Activated CD8-positive, alpha-beta memory T cell treated with anti-CD3 and anti-CD28 coated beads, Interleukin-2, amount 50 U/mL, for 1 hour (primary cell): ENCODE measurements around the gene B9D2.

Source experiments
- DNase-seq: peaks from one replicate; pipeline ENCODE4 v3.0.0-alpha.2; 2020; ENCODE audit errors: extremely low read depth

Gene B9D2

DNA sequence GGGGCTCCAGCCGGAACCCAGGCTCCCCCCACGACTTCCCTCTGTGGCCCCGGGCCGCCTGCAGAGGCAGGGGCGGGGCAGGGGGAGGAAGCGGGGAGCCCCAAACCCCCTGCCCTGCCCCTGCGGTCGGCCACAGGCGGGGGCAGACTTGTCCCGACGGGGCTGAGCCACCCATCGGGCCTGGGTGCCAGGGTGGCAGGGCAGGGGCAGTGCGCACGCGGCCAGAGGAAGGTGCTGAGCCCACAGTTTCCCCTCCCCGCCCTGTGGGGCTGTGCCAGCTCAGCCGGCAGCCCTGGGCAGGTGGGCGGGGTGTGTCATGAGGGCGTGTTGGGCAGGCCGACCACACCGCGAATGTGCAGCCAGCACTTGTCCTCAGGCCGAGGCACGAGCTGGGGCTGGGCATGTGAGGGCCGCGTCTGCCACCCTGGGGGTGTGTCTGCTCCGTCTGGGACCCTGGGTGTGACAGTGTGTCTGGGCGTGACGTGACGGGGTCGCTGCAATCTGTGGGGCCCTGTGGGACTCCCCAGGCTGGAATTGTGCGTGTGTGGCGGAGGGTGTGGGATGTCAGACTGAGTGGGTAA lies 36.3 kb downstream of the B9D2 start:
- peak; percentile 91 for DNase-seq

DNA sequence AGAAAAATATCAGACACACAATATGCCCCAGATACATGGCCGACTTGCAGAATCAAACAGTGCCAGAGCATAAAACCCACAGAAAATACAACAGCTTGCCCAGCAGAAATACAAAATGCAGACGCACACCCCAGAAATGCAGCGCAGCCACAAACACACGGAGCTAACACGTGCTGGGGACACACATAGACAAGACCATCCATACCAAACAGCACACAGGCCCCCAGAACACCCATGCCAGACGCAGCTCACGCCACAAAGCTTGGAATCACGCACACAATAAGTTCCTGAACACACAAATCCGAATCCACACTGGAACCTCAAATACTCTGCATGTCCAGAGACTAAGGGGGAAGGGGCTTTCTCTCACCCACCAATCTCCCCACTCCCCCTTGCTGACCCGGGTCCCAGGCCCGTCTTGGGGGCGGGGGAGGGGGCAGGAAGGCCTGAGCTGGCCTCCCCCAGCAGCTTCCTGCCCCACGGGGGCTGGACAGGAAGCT lies 36.8 kb downstream of the B9D2 start:
- DNase-seq, result no peak

DNA sequence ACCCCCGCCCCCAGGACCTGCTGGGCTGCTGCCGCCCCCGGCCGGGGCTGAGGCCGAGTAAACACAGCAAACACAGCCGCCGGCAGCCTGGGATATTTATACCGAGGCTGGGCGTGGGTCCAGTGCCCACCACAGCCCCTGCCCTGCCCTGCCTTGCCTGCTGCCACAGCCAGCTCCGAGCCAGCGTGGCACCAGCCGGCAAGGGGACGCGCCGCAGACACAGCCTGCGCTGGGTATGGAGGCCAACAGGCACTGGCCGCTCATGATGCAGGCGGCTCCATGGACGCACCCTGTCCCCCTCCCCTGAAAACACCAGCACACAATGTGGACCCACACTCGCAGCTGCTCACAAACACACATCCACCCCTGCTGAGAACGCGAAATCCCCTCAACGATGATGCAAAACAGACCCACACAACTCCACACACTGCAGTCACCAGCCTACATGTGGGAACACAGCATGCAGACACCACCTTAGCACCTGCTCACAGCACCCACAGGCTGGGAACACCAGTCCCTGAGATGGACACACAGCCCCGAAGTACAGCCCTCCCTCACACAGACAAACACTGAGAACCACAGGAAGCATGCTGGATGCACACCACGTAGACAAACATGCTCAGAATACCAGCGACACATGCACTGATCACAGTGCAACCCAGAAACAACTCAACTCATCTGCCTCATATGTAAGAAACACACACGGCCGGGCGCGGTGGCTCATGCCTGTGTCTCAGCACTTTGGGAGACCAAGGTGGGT lies 37.8 kb downstream of the B9D2 start:
- DNase-seq, result no peak

DNA sequence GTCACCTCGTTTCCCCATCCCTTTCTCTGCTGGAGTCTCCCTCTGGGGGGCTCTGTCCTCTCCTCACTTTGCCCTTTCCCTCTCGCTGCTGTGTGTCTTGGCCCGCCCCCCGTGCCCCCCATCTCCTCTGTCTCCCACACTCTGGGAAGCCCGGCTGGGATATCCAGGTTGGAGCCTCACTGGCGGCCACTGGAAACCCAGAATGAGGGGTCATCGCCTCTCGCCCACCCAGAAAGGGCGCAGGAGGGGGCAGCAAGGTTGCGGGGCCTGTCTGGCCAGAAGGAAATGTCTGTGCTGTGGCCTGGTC lies 38.4 kb downstream of the B9D2 start:
- DNase-seq, result no peak

DNA sequence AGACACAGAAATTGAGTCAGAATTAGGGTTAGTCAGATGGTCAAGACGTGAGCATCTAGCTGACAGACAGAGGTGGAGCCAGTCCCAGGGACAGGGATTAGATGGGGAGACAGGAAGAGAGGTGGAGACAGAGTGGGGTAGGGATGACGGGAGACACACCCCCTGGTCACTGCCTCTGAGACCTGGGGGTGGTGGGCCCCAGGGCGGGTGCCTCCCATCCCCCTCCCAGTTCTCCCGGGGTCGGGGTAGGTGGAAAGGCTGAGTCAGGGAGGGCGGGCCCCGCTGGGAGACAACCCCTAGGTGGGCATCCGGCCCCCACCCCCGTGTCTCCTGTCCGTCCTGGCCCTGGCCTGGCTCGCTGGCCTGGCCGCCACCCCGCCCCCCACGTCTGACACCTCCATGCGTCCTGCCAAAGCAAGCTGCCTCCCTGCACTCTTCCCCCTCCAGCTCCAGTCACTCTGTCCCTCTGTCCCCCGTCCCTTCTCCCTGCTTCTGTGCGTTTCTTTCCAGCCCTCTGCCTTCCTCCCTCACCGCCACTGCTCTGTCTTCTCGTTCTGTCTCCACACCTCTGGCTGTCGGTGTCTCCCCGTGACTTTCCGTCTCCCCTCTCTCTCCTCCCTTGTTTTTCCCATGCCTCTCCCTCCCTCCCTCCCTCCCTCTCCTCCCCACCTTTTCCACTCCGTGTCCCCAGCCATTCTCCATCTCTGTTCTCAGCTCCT lies 38.9 kb downstream of the B9D2 start:
- no peak for DNase-seq

DNA sequence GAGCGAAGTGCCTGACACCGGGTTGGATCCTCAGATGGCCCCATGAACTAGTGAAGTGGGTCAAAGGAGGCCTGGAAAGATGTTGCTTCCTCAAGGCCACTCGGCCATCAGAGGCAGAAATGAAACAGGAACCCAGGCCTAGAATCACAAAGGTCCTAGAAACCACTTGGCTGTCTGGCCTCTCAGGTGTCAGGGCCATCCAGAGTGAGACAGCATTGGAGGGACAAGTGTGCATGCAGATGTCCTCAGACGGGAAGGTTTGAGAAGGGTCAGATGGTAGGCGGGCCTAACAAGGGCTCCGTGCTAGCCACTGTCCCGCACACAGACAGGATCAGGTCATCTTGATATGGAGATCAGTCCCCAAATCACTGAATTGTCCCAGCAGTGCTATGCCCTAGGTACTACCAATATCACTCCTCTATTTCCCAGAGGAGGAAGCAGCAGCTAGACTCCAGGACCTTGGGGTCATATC lies 39.7 kb downstream of the B9D2 start:
- DNase-seq, result no peak

DNA sequence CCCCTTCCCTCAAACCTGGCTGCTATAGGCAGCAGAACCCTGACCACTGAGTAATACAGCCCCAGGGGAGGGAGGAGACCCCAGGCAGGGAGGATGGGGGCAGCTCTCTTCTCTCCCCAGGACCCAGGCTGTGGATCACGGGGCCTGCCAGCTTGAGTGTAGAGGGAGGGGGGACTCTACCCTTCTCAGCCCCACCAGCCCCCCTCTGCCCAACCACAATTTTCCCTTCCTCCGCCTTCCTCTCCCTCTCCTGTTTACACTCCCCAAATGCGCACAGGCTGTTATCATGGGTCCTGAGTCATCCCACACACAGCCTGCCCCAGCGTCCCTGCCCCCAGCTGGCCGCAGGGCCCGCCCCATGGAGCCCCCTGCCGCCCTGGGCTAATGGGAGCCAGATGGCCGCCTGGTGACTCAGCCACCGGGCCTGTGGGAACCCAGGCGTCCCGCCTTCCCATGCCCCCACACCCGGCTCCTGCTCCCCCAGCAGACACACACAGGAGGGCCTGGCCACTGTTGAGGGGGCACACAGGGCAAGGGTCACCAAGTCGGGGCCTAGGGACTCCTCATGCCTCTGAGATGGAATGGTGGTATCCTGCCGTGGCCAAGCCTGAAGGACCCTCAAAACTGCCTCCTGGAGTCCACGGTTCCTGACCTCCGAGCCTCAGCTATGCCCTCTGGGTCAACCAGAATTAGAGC lies 40.4 kb downstream of the B9D2 start:
- DNase-seq, result no peak

DNA sequence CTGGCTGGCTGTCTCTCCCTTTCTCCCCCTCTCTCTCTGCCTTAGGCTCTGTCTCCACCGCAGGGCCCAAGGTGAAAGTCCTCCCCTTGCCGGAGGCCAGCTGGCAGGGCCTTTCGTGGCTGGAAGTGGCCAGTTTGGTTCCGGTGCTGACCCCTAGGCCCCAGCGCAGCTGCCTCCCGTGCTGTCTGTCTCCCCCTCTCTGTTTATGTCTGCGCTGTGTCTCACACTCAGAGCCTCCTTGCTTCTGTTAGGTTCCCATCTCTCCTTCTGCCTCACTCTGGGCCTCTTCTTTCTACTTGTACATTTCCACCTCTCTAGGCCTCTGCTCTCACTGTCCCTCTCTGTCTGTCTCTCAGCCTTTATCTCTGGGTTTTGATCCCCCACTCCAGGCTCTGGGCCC lies 40.9 kb downstream of the B9D2 start:
- DNase-seq, result no peak

DNA sequence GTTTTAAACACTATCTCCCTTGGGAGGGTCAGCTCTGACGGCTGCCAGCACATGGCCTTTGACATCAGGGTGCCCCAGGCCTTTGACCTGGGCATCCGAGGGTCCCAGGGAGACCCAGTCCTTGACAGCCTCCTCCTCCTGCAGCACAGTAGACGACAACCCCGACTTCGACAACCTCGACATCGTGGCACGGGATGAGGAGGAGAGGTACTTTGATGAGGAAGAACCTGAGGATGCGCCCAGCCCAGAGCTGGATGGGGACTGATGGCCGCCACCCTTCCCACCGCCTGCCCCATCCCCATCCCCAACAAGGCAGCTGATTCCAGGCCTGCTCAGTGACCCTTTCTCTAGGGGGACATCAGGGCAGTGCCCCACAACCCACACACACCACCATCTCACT lies 41.5 kb downstream of the B9D2 start:
- no peak for DNase-seq

DNA sequence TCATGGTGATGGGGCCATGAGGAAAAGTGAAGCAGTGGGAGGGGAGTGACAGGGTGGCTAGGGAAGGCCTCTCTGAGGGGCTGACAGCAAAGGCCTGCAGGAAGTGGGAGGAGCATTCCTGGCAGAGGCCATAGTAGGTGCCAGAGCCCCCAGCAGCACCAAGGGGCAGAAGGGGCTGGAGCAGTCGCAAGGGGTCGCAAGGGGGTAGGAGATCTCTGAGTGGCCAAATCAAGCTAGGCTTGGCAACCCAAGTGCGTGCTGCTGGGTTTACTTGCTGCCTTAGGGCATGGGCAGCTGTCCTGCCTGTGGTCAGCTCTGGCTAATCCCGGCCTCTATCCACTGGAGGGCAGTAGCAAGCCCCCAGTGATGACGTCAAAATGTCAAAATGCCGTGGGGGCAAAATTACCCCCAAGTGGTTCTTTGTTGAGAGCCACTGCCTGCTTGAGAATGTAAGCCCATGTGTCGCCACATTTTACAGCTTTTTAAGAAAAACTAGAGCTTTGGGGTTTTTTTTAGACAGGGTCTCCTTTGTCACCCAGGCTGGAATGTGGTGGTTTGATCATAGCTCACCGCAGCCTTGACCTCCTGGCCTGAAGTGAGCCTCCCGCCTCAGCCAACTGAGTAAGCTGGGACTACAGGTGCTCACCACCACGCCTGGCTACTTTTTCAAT lies 42.2 kb downstream of the B9D2 start:
- DNase-seq, result no peak

DNA sequence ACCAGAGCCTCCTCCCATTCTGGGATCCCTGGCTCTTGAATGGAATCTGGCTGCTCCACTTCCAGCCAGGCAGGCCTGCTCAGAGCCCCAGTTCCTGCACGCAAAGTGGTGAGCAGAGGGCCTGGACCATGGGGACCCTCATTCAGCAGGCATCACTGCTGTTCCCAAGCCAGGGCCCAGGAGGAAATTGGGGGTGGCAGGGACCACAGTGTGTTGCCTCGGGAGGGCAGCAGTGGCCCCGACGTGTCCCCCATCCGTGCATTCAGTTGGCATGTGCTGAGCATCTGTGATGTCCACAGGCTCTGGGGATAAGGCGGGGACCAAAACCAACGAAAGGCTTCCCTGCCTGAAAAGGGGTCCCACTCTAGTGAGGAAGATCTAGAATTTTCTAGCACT lies 42.7 kb downstream of the B9D2 start:
- no peak for DNase-seq

DNA sequence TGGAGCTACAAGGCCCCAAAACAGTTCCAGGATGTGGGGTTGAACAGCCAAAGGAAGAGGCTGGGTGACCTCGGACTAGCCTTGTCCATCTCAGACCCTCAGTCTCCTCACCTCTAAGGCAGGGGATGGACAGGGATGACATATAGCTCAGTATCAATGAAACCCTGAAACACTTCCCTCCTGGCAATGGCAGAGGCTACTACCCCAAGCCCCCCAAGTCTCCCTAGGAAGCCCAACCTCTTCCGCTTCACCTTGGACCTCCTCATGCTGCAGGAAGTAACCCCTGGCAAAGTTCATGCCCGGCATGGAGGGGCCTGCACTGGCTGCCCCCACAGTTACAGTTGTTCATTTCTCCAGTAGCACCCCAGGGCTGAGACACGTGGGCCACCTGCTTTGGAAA lies 43.4 kb downstream of the B9D2 start:
- DNase-seq, result no peak

DNA sequence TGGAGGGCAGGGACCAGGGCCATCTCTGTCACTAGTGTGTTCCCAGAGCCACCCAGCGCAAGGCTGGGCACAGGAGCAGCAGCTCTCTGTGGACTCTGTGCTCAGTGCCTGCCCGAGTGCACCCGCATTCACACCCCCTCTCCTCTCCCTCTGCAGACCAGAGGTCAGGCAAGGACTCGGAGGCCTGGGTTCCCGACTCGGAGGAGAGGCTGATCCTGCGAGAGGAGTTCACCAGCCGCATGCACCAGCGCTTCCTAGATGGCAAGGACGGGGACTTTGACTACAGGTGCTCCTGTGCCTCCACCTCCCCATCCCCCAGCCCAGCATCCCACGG lies 43.8 kb downstream of the B9D2 start:
- no peak for DNase-seq

DNA sequence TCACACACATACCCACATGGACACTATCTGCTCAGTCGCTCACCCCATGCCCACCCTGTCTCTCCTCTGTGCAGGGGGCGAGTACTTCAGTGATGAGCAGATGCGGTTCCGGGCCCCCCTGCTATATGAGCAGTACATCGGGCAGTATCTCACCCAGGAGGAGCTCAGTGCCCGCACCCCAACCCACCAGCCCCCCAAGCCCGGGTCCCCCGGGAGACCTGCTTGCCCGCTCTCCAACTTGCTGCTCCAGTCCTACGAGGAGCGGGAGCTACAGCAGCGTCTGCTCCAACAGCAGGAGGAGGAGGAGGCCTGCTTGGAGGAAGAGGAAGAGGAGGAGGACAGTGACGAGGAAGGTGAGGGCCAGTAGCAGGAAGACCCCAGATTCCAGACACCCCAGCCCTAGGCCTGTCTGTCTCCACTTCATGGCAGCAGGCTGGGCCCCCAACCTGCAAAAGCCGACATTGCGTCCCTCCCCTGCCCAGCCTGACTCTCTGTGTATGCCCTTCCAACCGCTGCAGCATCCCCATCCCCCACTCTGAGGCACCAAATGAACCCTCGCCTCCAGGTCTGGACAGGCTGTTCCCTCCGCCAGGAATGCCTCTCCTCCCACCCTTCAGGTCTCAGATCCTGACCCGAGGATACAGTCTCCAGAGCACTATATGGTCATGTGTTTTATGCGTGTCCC lies 44.3 kb downstream of the B9D2 start:
- DNase-seq, result no peak

DNA sequence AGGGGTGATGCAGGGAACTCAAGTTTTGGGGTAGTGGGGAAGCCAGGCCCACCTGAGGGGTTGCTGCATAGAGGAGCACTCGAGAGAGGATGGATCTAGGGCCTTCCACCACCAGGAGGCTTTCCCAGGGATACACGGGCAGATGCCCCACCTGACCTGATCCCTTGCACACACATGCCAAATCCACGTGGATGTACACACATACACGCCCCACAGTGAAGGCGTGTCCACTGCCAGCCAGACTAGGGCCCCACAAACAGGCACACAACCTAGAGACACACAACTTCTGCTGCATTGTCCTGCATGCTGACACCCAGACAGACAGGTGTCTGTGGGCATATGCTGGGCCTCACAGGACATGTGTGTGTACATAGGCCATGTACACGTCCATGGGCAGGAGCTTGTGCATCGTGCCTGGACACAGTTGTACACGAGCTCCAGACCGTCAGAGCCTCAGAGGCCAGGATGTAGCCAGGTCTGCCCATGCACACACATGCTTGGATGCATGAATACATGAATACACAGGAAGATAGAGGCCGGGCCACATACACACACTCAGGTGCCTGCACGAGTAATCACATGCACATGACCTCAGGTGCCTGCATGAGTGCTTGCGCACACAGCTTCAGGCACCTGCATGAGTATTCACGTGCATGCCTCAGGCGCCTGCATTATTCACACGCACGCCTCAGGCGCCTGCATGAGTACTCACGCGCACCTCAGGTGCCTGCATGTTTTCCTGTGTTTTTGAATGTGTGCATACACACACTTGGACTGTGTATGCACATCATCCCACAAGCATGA lies 45.1 kb downstream of the B9D2 start:
- no peak for DNase-seq

DNA sequence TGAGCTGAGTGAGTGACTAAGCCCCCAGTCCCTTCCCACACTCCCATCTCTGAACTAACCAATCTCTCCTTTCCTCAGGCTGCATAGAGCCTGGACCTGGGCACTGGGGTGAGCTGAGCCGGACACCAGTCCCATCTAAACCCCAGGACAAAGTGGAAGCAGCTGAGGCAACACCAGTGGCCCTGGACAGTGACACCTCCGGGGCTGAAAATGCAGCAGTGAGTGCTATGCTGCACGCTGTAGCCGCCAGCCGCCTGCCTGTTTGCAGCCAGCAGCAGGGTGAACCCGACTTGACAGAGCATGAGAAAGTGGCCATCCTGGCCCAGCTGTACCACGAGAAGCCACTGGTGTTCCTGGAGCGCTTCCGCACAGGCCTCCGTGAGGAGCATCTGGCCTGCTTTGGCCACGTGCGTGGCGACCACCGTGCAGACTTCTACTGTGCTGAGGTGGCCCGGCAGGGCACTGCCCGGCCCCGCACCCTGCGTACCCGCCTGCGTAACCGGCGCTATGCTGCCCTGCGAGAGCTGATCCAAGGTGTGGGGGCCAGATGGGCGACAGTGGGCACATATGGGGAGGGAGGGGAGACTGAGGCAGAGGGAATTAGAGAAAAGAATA lies 47.5 kb downstream of the B9D2 start:
- no peak for DNase-seq

DNA sequence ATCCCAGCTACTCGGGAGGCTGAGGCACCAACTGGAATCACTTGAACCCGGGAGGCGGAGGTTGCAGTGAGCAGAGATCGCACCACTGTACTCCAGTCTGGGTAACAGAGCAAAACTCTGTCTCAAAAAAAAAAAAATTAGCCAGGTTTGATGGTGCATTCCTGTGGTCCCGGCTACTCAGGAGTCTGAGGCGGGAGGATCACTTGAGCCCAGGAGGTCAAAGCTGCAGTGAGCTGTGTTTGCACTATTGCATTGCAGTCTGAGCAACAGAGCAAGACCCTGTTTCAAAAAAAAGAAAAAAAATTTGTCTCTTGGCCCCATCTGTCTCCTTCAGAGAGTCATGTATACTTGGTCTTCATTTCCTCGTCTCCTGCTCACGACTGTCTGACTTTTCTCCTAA lies 52.3 kb downstream of the B9D2 start:
- DNase-seq, result no peak

DNA sequence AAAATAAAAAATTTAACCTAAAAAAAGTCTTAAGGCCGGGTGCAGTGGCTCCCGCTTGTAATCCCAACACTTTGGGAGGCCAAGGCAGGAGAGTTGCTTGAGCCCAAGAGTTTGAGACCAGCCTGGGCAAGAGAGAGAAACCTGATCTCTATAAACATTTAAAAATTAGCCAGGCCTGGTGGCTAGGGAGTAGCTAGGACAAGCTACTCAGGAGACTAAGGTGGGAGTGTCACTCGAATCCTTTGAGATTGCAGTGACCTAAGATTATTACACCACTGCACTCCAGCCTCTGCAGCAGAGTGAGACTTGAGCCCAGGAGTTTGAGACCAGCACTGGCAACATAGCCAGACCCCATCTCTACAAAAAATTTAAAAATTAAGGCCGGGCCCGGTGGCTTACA lies 52.9 kb downstream of the B9D2 start:
- no peak for DNase-seq

DNA sequence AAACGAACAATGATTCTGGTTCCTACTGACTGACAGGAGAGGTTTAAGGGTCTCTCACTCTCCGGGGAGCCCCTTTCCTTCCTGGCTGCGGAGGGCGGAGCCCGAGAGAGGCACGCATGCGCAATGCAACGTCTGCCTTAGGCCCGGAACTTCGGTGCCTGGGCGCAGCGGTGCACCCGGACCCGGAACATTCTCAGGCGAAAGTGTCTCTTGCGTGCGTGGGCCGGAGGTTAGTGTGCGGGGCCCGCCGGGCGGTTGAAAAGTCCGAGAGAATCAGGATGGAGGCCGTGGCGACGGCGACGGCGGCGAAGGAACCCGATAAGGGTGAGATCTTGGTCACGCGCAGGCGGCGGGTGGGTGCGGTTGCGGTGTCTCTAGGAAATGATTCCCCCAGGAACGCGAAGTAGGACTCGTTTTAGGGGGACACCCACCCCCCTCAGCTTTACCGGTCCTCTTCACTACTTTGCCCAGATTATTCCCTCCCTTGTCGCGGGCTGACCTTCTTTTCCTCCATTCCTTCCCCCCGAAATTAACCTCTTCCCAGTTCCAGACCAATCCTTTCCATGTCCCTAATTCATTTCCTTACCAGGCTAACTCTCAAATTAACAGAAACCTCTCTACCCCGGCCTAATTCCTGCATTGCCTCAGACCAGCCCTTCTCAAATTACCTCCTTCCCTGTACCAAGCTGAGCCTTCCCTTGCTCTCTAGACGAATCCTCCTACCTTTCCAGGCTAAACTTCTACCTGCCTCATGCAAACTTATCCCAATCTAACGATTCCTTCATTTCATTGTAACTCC lies 53.7 kb downstream of the B9D2 start, which contains the start of gene CCDC97:
TSS of gene CCDC97 (plus strand) at position 140 of the 799 bp plus-strand sequence. CDS start at position 279, 139 bp downstream.
- DNase-seq, result peak; percentile 77
